HG02642 (cell line): Measurements from ENCODE around the gene SERPINB7.

Experiments
- ATAC-seq: cut with Tn5 transposase; IDR thresholded peaks from one replicate; pipeline ENCODE4 v1.9.1; 2021; ENCODE audit warnings: mild to moderate bottlenecking; ENCODE audit not compliant: unreplicated experiment, poor library complexity

SERPINB7 gene

DNA sequence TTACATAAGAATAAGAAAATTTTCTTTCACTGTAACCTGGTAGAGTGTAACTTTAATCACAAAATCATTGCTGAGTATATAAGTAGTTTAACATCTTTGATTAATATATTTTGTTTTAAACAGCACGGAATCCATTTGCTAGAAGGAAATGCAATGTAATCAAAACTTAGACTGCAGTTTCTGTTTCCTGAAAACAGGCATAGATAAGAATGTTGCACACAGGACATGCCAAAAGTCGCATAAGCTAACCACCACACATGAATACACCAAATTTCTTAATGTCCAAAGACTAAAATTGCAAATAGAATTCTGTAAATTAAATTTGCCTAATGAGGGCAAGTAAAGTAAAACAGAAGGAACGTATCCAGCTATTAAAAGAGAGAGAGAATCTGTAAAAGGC, 61.2 kb downstream of the SERPINB7 start:
- ATAC-seq = no peak

DNA sequence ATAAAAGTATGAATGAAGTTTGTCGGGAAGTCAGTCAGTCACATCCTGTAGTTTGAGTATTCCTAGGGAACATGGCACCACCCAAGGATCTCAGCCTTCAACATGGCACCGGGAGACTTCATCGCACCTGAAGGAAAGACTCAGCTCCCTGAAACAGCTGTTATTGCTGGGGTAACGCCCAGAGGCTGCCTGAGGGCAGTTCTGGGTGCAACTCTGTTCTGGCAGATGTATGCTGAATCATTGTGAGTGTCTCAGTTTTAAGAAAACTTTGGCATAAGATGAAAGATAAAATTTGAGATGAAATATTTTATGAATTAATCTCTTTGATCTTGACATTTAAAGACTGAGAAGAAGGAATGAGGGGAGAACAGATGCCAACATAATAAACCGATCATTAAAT, 62.4 kb downstream of the SERPINB7 start:
- ATAC-seq = no peak

DNA sequence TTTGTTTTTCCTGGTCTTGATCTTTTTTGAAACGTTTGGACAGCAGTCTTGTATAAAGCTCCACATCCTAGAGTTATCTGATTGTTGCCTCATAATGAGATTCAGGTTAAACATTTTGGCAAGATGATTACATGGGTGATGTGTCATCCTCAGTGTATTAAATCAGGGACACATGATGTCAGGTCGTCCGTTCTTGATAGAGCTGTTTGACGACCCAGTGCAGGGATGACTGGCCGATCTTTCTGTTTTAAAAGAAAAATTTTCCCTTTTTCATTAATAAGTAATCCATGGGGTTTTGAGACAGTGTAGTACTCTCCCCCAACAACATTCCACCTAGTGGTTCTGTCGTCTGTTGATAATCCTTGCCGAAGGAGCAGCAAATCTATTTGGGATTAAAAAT, 67.8 kb downstream of the SERPINB7 start:
- ATAC-seq = peak; percentile 55

DNA sequence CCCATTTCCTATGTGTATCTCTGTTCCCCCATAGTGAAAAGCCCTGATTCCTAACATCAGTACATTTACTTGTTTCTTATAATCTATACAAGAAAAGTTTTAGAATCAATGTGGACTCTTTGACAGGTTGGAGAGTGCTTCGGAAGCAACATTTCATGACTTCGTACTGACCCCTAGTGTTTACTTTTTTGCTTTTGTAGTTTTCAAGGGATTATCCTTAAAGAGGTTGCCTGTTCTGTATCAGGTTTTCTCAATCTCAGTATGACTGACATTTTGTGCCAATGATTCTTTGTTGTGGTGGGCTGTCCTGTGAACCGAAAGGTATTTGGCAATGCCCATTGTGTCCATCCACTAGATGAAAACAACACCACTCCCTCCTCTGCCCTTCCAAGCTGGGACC, 69.0 kb downstream of the SERPINB7 start:
- ATAC-seq = no peak

DNA sequence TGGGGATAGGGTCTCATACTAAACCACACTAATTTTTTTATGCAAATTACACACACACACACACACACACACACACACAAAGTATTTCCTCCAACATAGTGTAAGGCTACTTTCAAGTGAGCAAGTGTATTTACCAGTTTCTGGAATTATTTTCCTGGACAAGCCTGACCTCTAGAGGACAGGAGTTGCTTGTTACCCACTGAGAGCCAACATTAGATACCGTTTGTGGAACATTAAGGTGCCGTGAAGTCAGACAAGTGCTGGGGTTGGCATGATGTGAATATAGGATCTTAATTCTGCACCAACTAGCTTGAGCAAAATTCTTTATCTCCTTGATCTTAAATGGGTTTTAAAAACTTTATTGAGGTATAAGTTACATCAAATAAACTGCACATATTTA, 72.9 kb downstream of the SERPINB7 start:
- ATAC-seq = peak; percentile 56

DNA sequence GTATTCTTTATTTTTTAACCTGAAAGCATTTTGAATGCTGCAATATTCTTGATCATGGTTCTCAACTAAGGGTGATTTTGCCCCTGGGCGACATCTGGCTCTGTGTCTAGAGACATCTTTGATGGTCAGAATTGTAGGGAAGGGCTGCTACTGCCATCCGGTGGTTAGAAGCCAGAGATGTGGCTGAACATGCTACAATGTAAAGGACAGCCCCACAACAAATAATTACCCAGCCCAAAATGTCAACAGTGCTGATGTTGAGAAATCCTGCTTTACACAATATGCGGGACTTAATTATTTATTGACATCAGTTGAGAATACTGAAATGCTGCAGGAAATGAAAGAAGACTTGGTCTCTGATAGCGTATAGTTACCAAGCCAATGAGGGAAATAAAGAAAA, 74.8 kb downstream of the SERPINB7 start:
- peak; percentile 58 for ATAC-seq

DNA sequence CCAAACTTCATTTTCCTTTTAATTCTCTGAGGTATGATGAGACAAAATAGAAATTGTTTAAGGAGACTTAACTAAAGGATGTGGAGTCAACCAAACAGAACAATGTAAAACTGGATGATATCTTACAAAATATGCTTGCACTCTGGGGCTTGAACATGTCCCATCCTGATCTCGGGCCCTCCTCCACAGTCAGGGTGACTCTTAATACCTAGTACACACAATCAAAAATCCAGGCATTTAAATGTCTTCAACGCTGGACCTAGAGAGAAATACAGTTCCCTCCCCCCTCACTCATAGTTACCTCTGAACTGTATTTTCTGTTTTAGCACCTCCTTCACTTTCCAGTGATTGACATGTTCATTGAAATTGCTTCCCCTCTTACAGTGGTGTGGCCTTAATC, 75.4 kb downstream of the SERPINB7 start:
- no peak for ATAC-seq
